CD4-positive, alpha-beta T cell (primary cell): ENCODE measurements around the gene SEMA5A. TPM values are rescaled to one million over a fixed set of nuclear protein-coding genes. Genes with fewer than 3 reads are reported as not detected.

ENCODE experiments used
- ATAC-seq: fragments of 200-7000 bp; cut with Tn5 transposase; one replicate; pipeline ENCODE4 v1.10.0; 2022; ENCODE audit warnings: mild to moderate bottlenecking; ENCODE audit not compliant: poor library complexity
- CTCF ChIA-PET: fragments of 350-600 bp; sonication (Branson Sonifier 250); formaldehyde crosslinking; loops from one replicate; lab custom pipeline; 2021; ENCODE audit warnings: antibody characterized with exemption, inconsistent platforms; lab: Charles Lee
- POLR2A ChIA-PET: fragments of 350-600 bp; sonication (Branson Sonifier 250); formaldehyde crosslinking; loops from one replicate; lab custom pipeline; 2021; ENCODE audit warnings: antibody characterized with exemption, inconsistent platforms; lab: Charles Lee
- DNase-seq, 14 experiments: peaks; one replicate each; pipeline ENCODE4 v3.0.0-alpha.2; 2013 to 2020; ENCODE audit warnings: mixed read lengths in 2 of 14
- H3K27ac ChIP-seq, 2 donors: one replicate each; pipeline versions ENCODE4 v1.5.1 to v1.7.0; 2013; ENCODE audit warnings: low read length in 2 of 2, low read depth in 1 of 2, mild to moderate bottlenecking in 1 of 2
- H3K27me3 ChIP-seq, 2 experiments: 1 replicate in 1 of 2; 2 replicates in 1 of 2; pipeline versions ENCODE4 v1.6.1 to v1.7.0; 2013; ENCODE audit warnings: low read length in 2 of 2, control low read depth in 1 of 2, mild to moderate bottlenecking in 1 of 2, moderate library complexity in 1 of 2; ENCODE audit not compliant: insufficient read depth in 2 of 2, control insufficient read depth in 1 of 2
- H3K36me3 ChIP-seq: one replicate; pipeline ENCODE4 v1.6.1; 2013; ENCODE audit warnings: low read length, control low read depth; ENCODE audit not compliant: insufficient read depth
- H3K4me1 ChIP-seq: one replicate; pipeline ENCODE4 v1.6.1; 2013; ENCODE audit warnings: low read length, control low read depth; ENCODE audit not compliant: insufficient read depth
- H3K4me3 ChIP-seq: one replicate; pipeline ENCODE4 v1.5.1; 2013; ENCODE audit warnings: mild to moderate bottlenecking, low read length, moderate library complexity
- H3K9me3 ChIP-seq, 2 experiments: 1 replicate in 1 of 2; 2 replicates in 1 of 2; pipeline versions ENCODE4 v1.6.1 to v1.7.0; 2013; ENCODE audit warnings: low read length in 2 of 2, mild to moderate bottlenecking in 2 of 2, control low read depth in 1 of 2, moderate library complexity in 1 of 2; ENCODE audit not compliant: control insufficient read depth in 1 of 2, insufficient read depth in 1 of 2
- H3K27ac Mint-ChIP-seq: one replicate; pipeline ENCODE4 v1.8.0; 2020; ENCODE audit warnings: mixed read lengths
- H3K27me3 Mint-ChIP-seq: one replicate; pipeline ENCODE4 v1.8.0; 2021; ENCODE audit warnings: mixed read lengths
- H3K36me3 Mint-ChIP-seq: one replicate; pipeline ENCODE4 v1.8.0; 2021; ENCODE audit warnings: low read depth, mixed read lengths
- H3K4me1 Mint-ChIP-seq: one replicate; pipeline ENCODE4 v1.8.0; 2021; ENCODE audit warnings: low read depth, mixed read lengths
- H3K4me3 Mint-ChIP-seq: one replicate; pipeline ENCODE4 v1.8.0; 2020; ENCODE audit warnings: mild to moderate bottlenecking, mixed read lengths
- H3K9me3 Mint-ChIP-seq: one replicate; pipeline ENCODE4 v1.8.0; 2020; ENCODE audit warnings: mixed read lengths
- intact Hi-C, 2 experiments: fragments of 100-400 bp; cut with DNase I in 1 of 2; cut with micrococcal nuclease in 1 of 2; formaldehyde crosslinking; loops; one replicate each; pipeline versions ENCODE4 v1.15.1 to v1.9.0; 2023 to 2025; cut with DNase I, micrococcal nuclease
- total RNA-seq, 174 experiments: library from RNA in 2 of 174; stranded (reverse) in 2 of 174; gene quantifications; one replicate each; pipeline ENCODE4 v1.2.3 and lab custom pipeline; 2021 to 2026
- TF ChIP-seq, protein P1 (sequence below): fragments of 200-600 bp; IDR thresholded peaks from one replicate; pipeline ENCODE4 v1.8.0; 2022; ENCODE audit warnings: antibody characterized with exemption, mild to moderate bottlenecking

The SEMA5A gene
- total RNA-seq, 2 experiments from 2014 or later = 2.0 to 2.9 TPM

DNA sequence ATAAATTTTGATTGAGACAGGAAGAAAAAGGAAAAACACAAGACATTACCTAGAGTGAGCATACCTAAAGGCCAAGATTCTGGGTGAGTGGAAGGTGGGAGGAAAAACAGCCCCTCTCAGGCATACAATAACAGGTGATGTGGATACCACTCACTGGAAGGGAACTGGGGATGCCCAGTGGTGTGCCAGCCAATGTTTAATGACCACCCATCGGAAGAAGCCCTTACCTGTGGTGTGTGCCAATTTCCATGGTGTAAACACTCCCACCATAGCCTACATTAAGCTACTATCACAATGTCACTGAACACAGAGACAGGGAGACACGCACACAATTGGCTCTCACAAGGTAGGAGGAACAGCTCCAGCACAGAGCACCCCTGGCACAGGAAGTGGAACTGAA is 63.5 kb downstream of the SEMA5A start:
- Histone ChIP-seq H3K4me3 (no peak overlapping the region), H3K27ac (no peak overlapping the region), H3K36me3 (no peaks in the 10 kb centered on the region), H3K4me1 (no peaks in the 10 kb centered on the region), H3K9me3 (peaks cover 3 to 8% of the 10 kb centered on the region in 2 experiments), H3K27me3 (no peaks in the 10 kb centered on the region)
- H3K27ac Mint-ChIP-seq = no peak overlapping the region
- CTCF ChIA-PET = no interaction called here
- intact Hi-C loops = no loop called here
- TF ChIP-seq, protein P1, sequence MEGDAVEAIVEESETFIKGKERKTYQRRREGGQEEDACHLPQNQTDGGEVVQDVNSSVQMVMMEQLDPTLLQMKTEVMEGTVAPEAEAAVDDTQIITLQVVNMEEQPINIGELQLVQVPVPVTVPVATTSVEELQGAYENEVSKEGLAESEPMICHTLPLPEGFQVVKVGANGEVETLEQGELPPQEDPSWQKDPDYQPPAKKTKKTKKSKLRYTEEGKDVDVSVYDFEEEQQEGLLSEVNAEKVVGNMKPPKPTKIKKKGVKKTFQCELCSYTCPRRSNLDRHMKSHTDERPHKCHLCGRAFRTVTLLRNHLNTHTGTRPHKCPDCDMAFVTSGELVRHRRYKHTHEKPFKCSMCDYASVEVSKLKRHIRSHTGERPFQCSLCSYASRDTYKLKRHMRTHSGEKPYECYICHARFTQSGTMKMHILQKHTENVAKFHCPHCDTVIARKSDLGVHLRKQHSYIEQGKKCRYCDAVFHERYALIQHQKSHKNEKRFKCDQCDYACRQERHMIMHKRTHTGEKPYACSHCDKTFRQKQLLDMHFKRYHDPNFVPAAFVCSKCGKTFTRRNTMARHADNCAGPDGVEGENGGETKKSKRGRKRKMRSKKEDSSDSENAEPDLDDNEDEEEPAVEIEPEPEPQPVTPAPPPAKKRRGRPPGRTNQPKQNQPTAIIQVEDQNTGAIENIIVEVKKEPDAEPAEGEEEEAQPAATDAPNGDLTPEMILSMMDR = no peak
- no peaks in the 10 kb centered on the region for H3K36me3 Mint-ChIP-seq
- no peak overlapping the region for H3K4me3 Mint-ChIP-seq
- POLR2A ChIA-PET = no interaction called here
- no peaks in the 10 kb centered on the region for H3K27me3 Mint-ChIP-seq
- peaks cover 9% of the 10 kb centered on the region for H3K9me3 Mint-ChIP-seq
- no peaks in the 10 kb centered on the region for H3K4me1 Mint-ChIP-seq
- no peak for DNase-seq
- ATAC-seq = no peak

DNA sequence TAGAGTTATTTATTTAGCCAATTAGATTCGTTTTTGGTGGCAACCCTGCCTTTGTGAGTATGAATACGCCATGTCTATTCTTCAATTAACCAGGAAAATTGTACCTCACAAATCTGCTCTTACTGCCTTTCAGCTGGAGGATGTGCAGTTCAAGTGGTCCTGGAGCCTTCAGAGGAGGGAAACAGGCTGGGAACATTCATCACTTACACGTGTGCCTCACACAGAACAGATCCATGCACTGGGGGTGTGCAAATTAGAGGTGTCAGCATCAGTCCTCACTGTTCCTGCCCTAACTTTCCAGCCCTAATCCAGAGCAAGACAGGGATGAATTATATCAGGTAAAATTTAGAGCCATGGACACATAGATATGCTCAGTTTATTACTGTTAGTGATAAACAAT is 65.4 kb downstream of the SEMA5A start:
- H3K36me3 ChIP-seq = no peaks in the 10 kb centered on the region
- TF ChIP-seq, protein P1 = no peak
- no peaks in the 10 kb centered on the region for H3K27me3 Mint-ChIP-seq
- H3K4me3 ChIP-seq = no peak overlapping the region
- ChIA-PET POLR2A (no interaction called here), CTCF (no interaction called here)
- no peak overlapping the region for H3K4me3 Mint-ChIP-seq
- H3K27ac Mint-ChIP-seq = no peak overlapping the region
- no peak overlapping the region for H3K27ac ChIP-seq
- no peaks in the 10 kb centered on the region for H3K4me1 Mint-ChIP-seq
- intact Hi-C loops = no loop called here
- H3K27me3 ChIP-seq = no peaks in the 10 kb centered on the region
- peaks cover 13% of the 10 kb centered on the region for H3K9me3 Mint-ChIP-seq
- DNase-seq (no peak), ATAC-seq (no peak)
- no peaks in the 10 kb centered on the region for H3K4me1 ChIP-seq
- H3K9me3 ChIP-seq = peaks cover 5 to 8% of the 10 kb centered on the region in 2 experiments
- no peaks in the 10 kb centered on the region for H3K36me3 Mint-ChIP-seq

DNA sequence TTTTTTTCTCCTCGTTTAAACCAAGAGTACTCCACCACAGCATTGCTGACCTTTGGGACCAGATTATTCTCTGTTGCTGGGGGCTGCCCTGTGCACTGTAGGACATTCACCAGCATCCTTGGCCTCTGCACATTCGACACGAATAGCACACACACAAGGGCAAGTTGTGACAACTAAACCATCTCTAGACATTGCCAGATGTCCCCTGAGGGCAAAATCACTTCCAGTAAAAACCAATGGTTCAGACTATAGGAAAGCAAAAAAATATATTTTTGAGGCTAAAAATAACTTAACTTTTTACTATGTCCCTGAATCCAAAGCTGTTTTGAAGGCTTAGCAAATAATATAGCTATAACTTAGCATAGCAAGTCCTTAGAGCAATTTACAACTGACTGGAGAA is 65.9 kb downstream of the SEMA5A start:
- intact Hi-C loops = no loop called here
- H3K27ac ChIP-seq = no peak overlapping the region
- Mint-ChIP-seq H3K36me3 (no peaks in the 10 kb centered on the region), H3K27ac (no peak overlapping the region), H3K4me3 (no peak overlapping the region), H3K27me3 (no peaks in the 10 kb centered on the region), H3K9me3 (peaks cover 16% of the 10 kb centered on the region), H3K4me1 (no peaks in the 10 kb centered on the region)
- no peaks in the 10 kb centered on the region for H3K36me3 ChIP-seq
- TF ChIP-seq, protein P1 = no peak
- H3K4me3 ChIP-seq = no peak overlapping the region
- CTCF ChIA-PET = no interaction called here
- peaks cover 5 to 9% of the 10 kb centered on the region in 2 experiments for H3K9me3 ChIP-seq
- H3K27me3 ChIP-seq = no peaks in the 10 kb centered on the region
- ATAC-seq = no peak
- DNase-seq = no peak
- no peaks in the 10 kb centered on the region for H3K4me1 ChIP-seq
- POLR2A ChIA-PET = no interaction called here
